Skeletal muscle cell (primary cell): Measurements from ENCODE around the gene ELAVL2.

Source experiments
- DNase-seq: peaks from one replicate; pipeline ENCODE4 v3.0.0-alpha.2; 2010; ENCODE audit warnings: low read depth
- H3K4me3 ChIP-seq: 2 replicates; pipeline ENCODE4 v1.5.1; 2011; ENCODE audit warnings: low read depth, mild to moderate bottlenecking, control low read depth, low read length, moderate library complexity

The ELAVL2 gene

DNA sequence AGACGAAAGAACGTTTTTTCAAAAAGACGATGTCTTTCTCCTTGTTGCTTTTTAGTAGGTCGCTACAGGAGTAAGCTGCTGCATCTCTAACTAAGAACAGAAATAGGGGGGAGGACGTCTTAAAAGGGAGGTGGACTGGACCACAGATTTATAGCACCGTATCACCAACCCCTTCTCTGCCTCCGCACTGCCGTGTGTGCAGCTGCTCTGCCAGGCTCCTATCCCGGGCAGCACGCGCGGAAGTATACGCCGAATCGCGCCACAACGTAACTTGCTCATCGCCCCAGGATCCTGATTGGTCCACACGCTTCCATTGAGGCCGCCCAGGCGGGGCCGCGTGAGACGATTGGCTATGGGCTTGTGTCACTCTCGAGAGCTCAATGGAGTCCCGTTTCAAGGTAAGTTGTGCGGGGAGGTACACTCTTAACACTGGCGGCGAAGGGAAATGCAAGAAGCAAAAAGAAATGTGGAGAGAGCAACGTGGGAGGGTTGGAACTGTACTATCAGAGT, at the start of gene ELAVL2:
Gene ELAVL2, minus strand, starts transcription at position 121 of the 510 bp plus-strand sequence. CDS start 64,006 bp downstream, outside the sequence.
- peak within 1 kb of the TSS; percentile 65 for H3K4me3 ChIP-seq
- DNase-seq: peak; percentile 97

GRCh38 chr9:23858234-23858633, 32.2 kb upstream of the ELAVL2 start:
- DNase-seq: no peak
- H3K4me3 ChIP-seq: no peak overlapping the region

DNA sequence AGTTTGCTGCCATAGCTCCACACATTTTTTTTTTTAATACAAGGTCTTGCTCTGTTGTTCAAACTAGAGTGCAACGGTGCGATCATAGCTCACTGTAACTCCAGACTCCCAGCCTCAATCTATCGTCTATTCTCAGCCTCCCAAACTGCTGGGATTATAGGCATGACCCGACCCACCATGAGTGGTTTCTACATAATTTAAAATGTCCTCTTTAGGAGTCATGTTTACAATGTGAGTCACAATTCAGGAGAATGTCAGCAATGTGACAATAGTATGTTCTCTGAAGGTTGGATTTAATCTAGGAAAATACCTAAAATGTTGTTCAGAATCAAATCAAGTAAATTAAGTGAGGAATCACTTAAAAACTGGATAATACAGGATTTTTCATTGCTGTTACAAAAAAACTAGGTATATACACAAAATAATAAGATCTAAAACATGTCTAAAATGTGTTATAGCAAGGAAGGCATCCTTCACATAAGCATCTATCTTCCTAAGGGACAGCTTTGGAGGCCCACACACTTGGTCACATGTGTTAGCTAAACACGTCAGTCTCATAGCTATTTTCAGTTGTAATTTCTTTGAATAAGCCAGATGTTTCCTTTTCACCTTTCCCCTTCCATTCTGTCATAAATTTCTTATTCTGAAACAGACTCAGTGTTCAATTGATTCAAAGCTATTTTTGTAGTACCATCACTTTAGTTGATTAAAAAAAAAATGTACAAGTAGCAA, 30.0 kb upstream of the ELAVL2 start:
- no peak for DNase-seq
- no peak overlapping the region for H3K4me3 ChIP-seq

DNA sequence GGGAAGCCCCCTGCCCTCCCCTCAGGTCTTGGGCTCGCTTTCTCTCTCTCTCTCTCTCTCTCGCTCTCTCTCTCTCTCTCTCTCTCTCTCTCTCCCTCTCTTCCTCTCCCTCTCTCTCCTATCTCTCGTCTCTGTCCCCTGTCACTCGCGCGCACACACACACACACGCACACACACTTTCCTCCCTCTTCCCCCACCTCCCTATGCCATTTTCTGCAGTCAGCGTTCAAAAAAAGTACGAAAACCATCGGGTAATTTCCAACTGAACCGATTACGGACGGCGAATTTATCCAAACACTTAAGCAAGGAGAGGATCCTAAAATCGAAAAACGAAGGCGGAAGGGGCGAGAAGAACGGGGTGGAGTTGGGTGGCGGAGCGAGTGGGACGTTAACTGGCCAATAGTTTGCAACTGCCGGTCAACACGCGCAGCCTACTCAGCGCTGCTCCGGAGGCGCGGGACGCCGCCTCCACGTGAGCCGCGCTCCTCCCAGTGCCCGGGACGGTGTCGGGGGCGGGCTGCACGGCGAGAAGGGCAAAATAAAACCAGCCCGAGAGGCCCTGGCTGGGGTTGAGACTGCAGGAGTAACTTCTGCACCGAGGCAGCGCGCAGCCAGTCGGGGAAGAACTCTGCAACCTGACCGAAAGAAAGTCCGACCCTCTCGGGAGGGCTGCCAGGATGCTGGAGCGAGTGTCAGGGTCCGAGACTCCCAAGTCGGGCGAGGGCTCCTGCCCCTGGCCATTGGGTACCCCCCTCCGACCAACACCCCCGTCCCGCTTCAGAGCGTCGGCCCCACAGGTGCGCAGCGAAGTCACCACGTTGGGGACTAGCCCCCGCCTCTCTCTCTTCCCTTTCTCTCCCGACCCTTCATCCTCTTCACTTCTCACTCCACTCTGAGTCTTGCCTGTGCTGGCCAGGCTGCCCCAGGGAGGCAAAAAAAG, 24.9 kb upstream of the ELAVL2 start:
- no peak for DNase-seq
- peak overlapping the region; percentile 58 for H3K4me3 ChIP-seq

- H3K4me3 ChIP-seq: peak overlapping the region; percentile 58
- no peak for DNase-seq
Measured at GRCh38 chr9:23850242-23850689, 24.2 kb upstream of the ELAVL2 start.

- peak overlapping the region; percentile 58 for H3K4me3 ChIP-seq
Measured at GRCh38 chr9:23849379-23850035, 23.5 kb upstream of the ELAVL2 start.

GRCh38 chr9:23842565-23843129, 16.6 kb upstream of the ELAVL2 start:
- H3K4me3 ChIP-seq: no peak overlapping the region
- no peak for DNase-seq

More at GRCh38 chr9:23849379-23850035, 23.5 kb upstream of the ELAVL2 start:
- DNase-seq: no peak

DNA sequence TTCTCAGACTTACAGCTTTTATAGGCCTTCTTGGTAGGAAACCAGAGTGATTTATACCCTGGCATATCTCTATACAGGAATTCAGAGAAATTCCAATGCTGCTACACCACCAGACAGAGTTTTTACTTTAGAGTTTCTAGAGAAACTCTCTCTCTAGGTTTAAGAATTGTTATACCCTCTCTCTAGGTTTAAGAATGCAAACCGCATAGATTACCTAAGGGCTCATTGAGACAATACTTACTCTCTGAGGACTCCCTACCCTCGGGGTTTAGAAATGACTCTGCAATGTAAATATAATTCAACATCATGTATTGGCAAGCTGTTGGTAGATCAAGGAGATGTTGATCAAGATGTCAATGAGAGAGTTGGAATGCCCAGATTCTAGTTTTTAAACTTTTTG, 15.3 kb upstream of the ELAVL2 start:
- DNase-seq: no peak
- no peak overlapping the region for H3K4me3 ChIP-seq

DNA sequence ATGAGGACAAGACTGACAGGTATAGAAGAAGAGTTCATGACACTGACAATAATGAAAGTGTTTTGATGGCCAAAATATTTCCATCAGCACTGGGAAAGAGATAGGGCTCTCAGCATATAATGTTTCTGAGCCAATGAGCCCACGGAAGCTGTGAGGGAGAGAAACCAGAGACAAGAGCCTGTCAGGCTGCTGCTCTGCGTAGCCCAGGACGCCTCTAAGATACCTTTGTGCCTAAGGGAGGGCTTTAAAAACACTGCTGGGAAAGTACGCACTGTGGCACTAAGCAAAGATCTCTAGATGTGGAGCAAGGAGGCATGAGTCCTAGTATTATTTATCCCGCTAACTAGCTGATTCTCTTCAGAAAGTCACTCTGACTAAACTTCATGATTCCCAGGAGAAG, 11.0 kb upstream of the ELAVL2 start:
- H3K4me3 ChIP-seq: no peak overlapping the region
- no peak for DNase-seq

GRCh38 chr9:23830929-23831730, 5.1 kb upstream of the ELAVL2 start:
- DNase-seq: no peak
- peak overlapping the region; percentile 1 for H3K4me3 ChIP-seq

- H3K4me3 ChIP-seq: no peak overlapping the region
- DNase-seq: no peak
Measured at GRCh38 chr9:23830476-23830805, 4.4 kb upstream of the ELAVL2 start.

DNA sequence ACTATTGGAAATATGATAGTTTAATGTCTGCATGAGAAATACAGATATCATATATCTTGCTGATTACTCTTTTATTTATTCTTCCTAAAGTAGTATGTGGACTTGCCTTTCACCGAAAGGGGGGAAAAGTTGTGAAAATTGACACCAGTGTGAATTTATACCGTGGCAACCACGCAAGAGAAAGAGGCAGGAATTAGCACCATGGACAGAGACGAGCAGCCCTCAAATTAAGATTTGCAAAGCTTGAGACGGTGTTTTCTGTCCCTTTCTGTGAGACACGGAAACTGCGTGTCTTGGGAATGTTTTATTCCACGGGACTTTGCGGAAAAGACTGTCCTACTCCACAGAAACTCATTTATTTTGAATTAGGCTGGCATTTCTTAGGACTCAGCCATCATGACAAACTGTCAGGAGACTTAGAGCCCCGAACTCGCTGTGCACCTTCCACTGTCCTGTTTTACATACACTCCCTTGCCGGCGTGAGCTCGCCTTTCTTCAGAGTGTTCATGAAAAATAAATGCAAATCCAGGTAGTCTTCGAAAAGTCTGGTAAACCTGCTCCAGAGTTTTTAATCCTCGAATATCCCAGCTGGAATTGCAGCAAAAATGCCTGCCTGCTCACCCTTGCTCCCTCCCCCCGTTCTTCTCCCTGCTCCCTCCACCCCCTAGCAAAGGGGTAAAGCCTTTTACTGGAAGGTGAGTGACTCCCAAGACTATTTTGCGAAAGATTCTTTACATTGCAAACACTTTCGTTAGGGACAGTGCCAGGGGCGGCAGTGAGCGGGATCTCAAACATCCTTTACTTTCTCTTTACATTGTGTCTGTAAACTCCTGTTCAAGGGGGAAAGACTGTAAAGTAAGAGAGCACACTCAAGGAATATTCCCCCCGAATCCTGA, 3.8 kb upstream of the ELAVL2 start:
- peak overlapping the region; percentile 27 for H3K4me3 ChIP-seq
- no peak for DNase-seq

- DNase-seq: no peak
- H3K4me3 ChIP-seq: peak overlapping the region; percentile 65
Measured at GRCh38 chr9:23825700-23826099, 340 bp downstream of the ELAVL2 start.

DNA sequence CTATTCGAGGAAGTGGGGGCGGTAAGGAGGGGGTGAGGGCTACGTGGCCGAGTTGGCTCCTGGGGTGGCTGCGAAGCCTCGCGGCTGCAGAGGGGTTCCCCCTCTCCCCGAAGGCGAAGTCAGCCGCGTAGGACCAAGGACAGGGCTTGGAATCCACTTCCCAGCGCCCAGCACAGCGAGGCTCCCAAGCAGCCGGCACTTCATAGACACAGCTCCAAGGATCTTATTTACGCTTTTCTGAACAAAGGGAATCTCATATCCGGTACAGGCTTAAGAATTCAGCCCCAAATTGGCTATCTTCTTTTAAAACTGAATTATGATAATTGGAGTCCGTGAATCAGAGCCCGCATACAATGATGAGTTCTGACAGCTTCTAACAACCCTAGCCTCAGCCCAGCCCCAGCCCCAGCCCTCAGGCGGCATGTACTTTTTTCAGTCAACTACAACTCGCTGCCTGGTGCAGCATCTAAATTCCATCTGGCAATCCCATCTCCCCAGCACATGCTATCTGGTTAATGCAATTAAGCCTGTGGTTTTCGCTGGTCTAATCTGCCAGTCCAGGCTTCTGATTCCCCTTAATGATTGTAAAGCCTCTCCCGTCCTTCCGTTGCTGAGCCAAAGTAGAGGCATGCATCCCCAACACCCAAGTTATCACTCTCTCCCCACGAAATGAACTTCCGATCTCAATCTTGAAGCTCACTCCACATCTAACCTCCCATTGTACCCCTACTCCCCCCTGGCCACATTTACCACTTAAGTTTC, 1.0 kb downstream of the ELAVL2 start:
- no peak for DNase-seq
- peak overlapping the region; percentile 65 for H3K4me3 ChIP-seq

- DNase-seq: no peak
Measured at GRCh38 chr9:23823986-23824829, 1.8 kb downstream of the ELAVL2 start.

DNA sequence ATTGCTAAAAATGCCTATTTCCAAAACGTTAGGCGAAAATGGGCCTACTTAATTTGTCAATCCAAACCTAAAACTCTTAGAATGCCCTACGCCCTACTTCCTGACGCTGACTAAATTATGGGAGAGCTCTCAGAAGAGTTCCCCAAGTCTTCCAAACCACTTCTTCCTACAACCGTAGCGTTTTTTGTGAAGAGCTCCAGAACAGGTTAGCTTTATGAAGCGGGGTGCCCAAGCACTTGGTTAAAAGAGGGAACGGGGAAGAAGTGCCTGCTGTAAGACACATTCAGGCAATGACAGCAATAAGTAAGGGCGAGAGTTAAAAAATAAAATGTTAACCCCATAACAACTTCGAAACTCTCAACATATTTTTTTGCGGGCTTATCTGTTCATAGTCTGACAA, 2.8 kb downstream of the ELAVL2 start:
- no peak for DNase-seq
- no peak overlapping the region for H3K4me3 ChIP-seq

More at GRCh38 chr9:23823986-23824829, 1.8 kb downstream of the ELAVL2 start:
- H3K4me3 ChIP-seq: peak overlapping the region; percentile 65
